ENCODE data around the gene ARCN1.
A peak's percentile ranks its signal among the peaks of the same experiment; 100 is the strongest.

GRCh38 chr11:118608360-118609227, 36.4 kb downstream of the ARCN1 start:
- TF ChIP-seq POLR2A (IDR thresholded peaks at IDR 0.05) (no peak), CTCF (IDR thresholded peaks at IDR 0.05 in 8 of 11, conservative IDR thresholded peaks at IDR 0.05 in 3 of 11) (no peak), POLR2AphosphoS5 (IDR thresholded peaks at IDR 0.05) (peak; percentile 53 to 80 (median 73))

Data from spleen (tissue), 7 donors.